Upper lobe of left lung (tissue), 6 donors: ENCODE data around the gene SMAD7. TPM values are rescaled to one million over a fixed set of nuclear protein-coding genes. Genes with fewer than 3 reads are reported as not detected.
A peak's percentile ranks its signal among the peaks of the same experiment; 100 is the strongest.

Experiments used
- ATAC-seq, 2 donors: fragments of 200-7000 bp; cut with Tn5 transposase; one replicate each; pipeline ENCODE4 v1.9.1; 2022; ENCODE audit warnings: mild to moderate bottlenecking in 2 of 2, moderate library complexity in 2 of 2; ENCODE audit not compliant: low FRiP score in 2 of 2
- DNase-seq, 2 donors: peaks; one replicate each; pipeline ENCODE4 v3.0.0-alpha.2; 2019 to 2020
- H3K27ac ChIP-seq, 4 donors: fragments of 200-600 bp; sonication (generic); one replicate each; pipeline ENCODE4 v1.5.1; 2016 to 2019
- H3K27me3 ChIP-seq, 4 donors: fragments of 200-600 bp; sonication (generic); one replicate each; pipeline ENCODE4 v1.5.1; 2017 to 2019
- H3K36me3 ChIP-seq, 4 donors: fragments of 200-600 bp; sonication (generic); one replicate each; pipeline ENCODE4 v1.5.1; 2016 to 2019
- H3K4me1 ChIP-seq, 4 donors: fragments of 200-600 bp; sonication (generic); one replicate each; pipeline ENCODE4 v1.5.1; 2018 to 2019
- H3K4me3 ChIP-seq, 4 donors: fragments of 200-600 bp; sonication (generic); one replicate each; pipeline ENCODE4 v1.5.1; 2017 to 2019; ENCODE audit warnings: mild to moderate bottlenecking in 2 of 4, moderate library complexity in 1 of 4
- H3K9me3 ChIP-seq, 4 donors: fragments of 200-600 bp; sonication (generic); one replicate each; pipeline ENCODE4 v1.5.1; 2018 to 2019
- CTCF ChIP-seq, 6 experiments: fragments of 450-650 bp in 4 of 6; fragments of 200-600 bp in 2 of 6; sonication (generic) in 2 of 6; IDR thresholded peaks; one replicate each; pipeline ENCODE4 v1.5.1; 2016 to 2019; ENCODE audit warnings: antibody characterized with exemption in 6 of 6
- EP300 ChIP-seq, 4 donors: sonication (generic); formaldehyde crosslinking; IDR thresholded peaks; one replicate each; pipeline ENCODE4 v1.5.1; 2017; ENCODE audit warnings: antibody characterized with exemption in 4 of 4, control low read depth in 2 of 4
- POLR2A ChIP-seq, 4 donors: fragments of 450-650 bp; IDR thresholded peaks; one replicate each; pipeline ENCODE4 v1.5.1; 2016 to 2017; ENCODE audit warnings: antibody characterized with exemption in 4 of 4, mild to moderate bottlenecking in 2 of 4
- POLR2AphosphoS5 ChIP-seq, 2 donors: sonication (generic); formaldehyde crosslinking; IDR thresholded peaks; one replicate each; pipeline ENCODE4 v1.5.1; 2017; ENCODE audit warnings: antibody characterized with exemption in 2 of 2
- WGBS, 2 donors: methylation state at CpG; one replicate each; pipeline ENCODE4 v1.1.5; 2017 to 2018; 5-methylcytosine and 5-hydroxymethylcytosine counted together
- total RNA-seq, 6 donors: library from RNA; depleted of rRNA in 4 of 6; stranded (reverse); fragments of >200 nt in 4 of 6; gene quantifications; one replicate each; pipeline versions ENCODE4 v1.1.0 to v1.2.1, GENCODE V29; 2016 to 2021
- donor health status: DM: no; HTN: no; CAD: no; lungs with moderate emphysema.
- donor health status: DM: no; HTN: yes; CAD: no; lungs with severe emphysema.

Gene SMAD7
- total RNA-seq, 6 donors from 2014 or later: 39.6 to 89.0 (median 61.5) TPM

- peaks cover 3 to 19% (median 11%) of the 10 kb centered on the region in 4 donors for H3K4me1 ChIP-seq
- DNase-seq (no peak), ATAC-seq (no peak)
- H3K27ac ChIP-seq: no peak overlapping the region
- no peaks in the 10 kb centered on the region for H3K36me3 ChIP-seq
- H3K4me3 ChIP-seq: no peak overlapping the region
- H3K27me3 ChIP-seq: no peaks in the 10 kb centered on the region
- 77 to 89% methylated on average over 10 to 11 of the region's 11 CpGs for WGBS, 2 donors
- TF ChIP-seq POLR2AphosphoS5 (IDR thresholded peaks at IDR 0.05): no peak
- TF ChIP-seq POLR2A (IDR thresholded peaks at IDR 0.05): no peak
- no peak for TF ChIP-seq CTCF (IDR thresholded peaks at IDR 0.05)
- TF ChIP-seq EP300 (IDR thresholded peaks at IDR 0.05): no peak
- H3K9me3 ChIP-seq: no peaks in the 10 kb centered on the region
Observed at GRCh38 chr18:48979944-48980890, 29.5 kb upstream of the SMAD7 start.

- TF ChIP-seq POLR2AphosphoS5 (IDR thresholded peaks at IDR 0.05): no peak
- no peak for TF ChIP-seq CTCF (IDR thresholded peaks at IDR 0.05)
- no peak for TF ChIP-seq POLR2A (IDR thresholded peaks at IDR 0.05)
- TF ChIP-seq EP300 (IDR thresholded peaks at IDR 0.05): no peak
- Histone ChIP-seq H3K4me1 (peaks cover 8 to 29% (median 18%) of the 10 kb centered on the region in 4 donors), H3K9me3 (no peaks in the 10 kb centered on the region), H3K36me3 (no peaks in the 10 kb centered on the region), H3K27me3 (no peaks in the 10 kb centered on the region), H3K4me3 (no peak overlapping the region), H3K27ac (no peak overlapping the region)
- 92 to 95% methylated on average over 6 to 9 of the region's 9 CpGs for WGBS, 2 donors
- DNase-seq (no peak), ATAC-seq (no peak)
Observed at GRCh38 chr18:48977914-48978313, 27.1 kb upstream of the SMAD7 start.

GRCh38 chr18:48975817-48976649 is 25.3 kb upstream of the SMAD7 start:
- H3K4me1 ChIP-seq: peaks cover 8 to 29% (median 16%) of the 10 kb centered on the region in 4 donors
- DNase-seq (peak; percentile 62 to 94), ATAC-seq (peak; percentile 55 to 82)
- peak overlapping the region; percentile 63 to 81 (median 71) for H3K4me3 ChIP-seq
- no peaks in the 10 kb centered on the region for H3K36me3 ChIP-seq
- H3K27me3 ChIP-seq: no peaks in the 10 kb centered on the region
- TF ChIP-seq CTCF (IDR thresholded peaks at IDR 0.05): peak in 4 of 6 experiments; percentile 12 to 45 (median 26)
- no peak for TF ChIP-seq POLR2AphosphoS5 (IDR thresholded peaks at IDR 0.05)
- TF ChIP-seq POLR2A (IDR thresholded peaks at IDR 0.05): peak in 2 of 4 donors; percentile 56 to 60
- no peak for TF ChIP-seq EP300 (IDR thresholded peaks at IDR 0.05)
- H3K9me3 ChIP-seq: no peaks in the 10 kb centered on the region
- peak overlapping the region; percentile 75 to 87 (median 82) for H3K27ac ChIP-seq
- WGBS, 2 donors: 1 to 3% methylated on average over 7 to 58 of the region's 119 CpGs

- no peaks in the 10 kb centered on the region for H3K36me3 ChIP-seq
- peak overlapping the region; percentile 63 to 81 (median 71) for H3K4me3 ChIP-seq
- TF ChIP-seq CTCF (IDR thresholded peaks at IDR 0.05) (no peak), POLR2A (IDR thresholded peaks at IDR 0.05) (no peak), POLR2AphosphoS5 (IDR thresholded peaks at IDR 0.05) (peak in 1 of 2 donors; percentile 29), EP300 (IDR thresholded peaks at IDR 0.05) (no peak)
- WGBS, 2 donors: 9 to 14% methylated on average over 18 to 36 of the region's 58 CpGs
- H3K4me1 ChIP-seq: peaks cover 8 to 29% (median 16%) of the 10 kb centered on the region in 4 donors
- H3K9me3 ChIP-seq: no peaks in the 10 kb centered on the region
- H3K27ac ChIP-seq: peak overlapping the region; percentile 75 to 87 (median 82)
- ATAC-seq (peak in 1 of 2 donors; percentile 40), DNase-seq (no peak)
- H3K27me3 ChIP-seq: no peaks in the 10 kb centered on the region
Observed at GRCh38 chr18:48975120-48975816, 24.5 kb upstream of the SMAD7 start.
